SU-DHL-6 (cell line): Measurements from ENCODE around the gene PCBP1.

ENCODE experiments used
- H2AFZ ChIP-seq: fragments of 200-600 bp; sonication (generic); 2 replicates; pipeline ENCODE4 v1.6.1; 2014; ENCODE audit warnings: low read depth, mild to moderate bottlenecking, moderate library complexity, mixed read lengths, antibody characterized with exemption, low read length; ENCODE audit not compliant: severe bottlenecking
- H3F3A ChIP-seq: fragments of 200-600 bp; shearing (Covaris generic); 2 replicates; pipeline ENCODE4 v1.6.0; 2016; ENCODE audit warnings: antibody characterized with exemption, mild to moderate bottlenecking; ENCODE audit not compliant: insufficient read depth
- H3K27ac ChIP-seq: fragments of 200-600 bp; sonication (generic); 2 replicates; pipeline ENCODE4 v1.5.1; 2016; ENCODE audit warnings: low read depth, mild to moderate bottlenecking, low read length, moderate library complexity, mixed read lengths
- H3K27me3 ChIP-seq: fragments of 200-600 bp; sonication (generic), shearing (Covaris generic); 2 replicates; pipeline ENCODE4 v1.6.0; 2014; ENCODE audit warnings: mild to moderate bottlenecking, low read length
- H3K36me3 ChIP-seq: fragments of 200-600 bp; sonication (generic); 2 replicates; pipeline ENCODE4 v1.6.1; 2014; ENCODE audit warnings: mild to moderate bottlenecking, low read length, mixed read lengths
- H3K4me2 ChIP-seq: fragments of 300-600, 200-600 bp; shearing (Covaris generic), sonication (generic); 2 replicates; pipeline ENCODE4 v1.6.0; 2014; ENCODE audit warnings: low read length, low read depth, mild to moderate bottlenecking; ENCODE audit not compliant: poor library complexity, severe bottlenecking
- H3K4me3 ChIP-seq: fragments of 200-600 bp; sonication (generic); 2 replicates; pipeline ENCODE4 v1.5.1; 2014; ENCODE audit warnings: antibody characterized with exemption, low read length, mild to moderate bottlenecking, mixed read lengths; ENCODE audit not compliant: insufficient read depth, poor library complexity, severe bottlenecking
- H3K79me2 ChIP-seq: fragments of 200-600 bp; sonication (generic); 2 replicates; pipeline ENCODE4 v1.6.1; 2014; ENCODE audit warnings: mild to moderate bottlenecking, low read length, moderate library complexity; ENCODE audit not compliant: insufficient read depth
- H3K9ac ChIP-seq: fragments of 200-600 bp; sonication (generic); 2 replicates; pipeline ENCODE4 v1.7.0; 2014; ENCODE audit warnings: mild to moderate bottlenecking, low read length
- H3K9me2 ChIP-seq: fragments of 200-600 bp; sonication (generic); replicated peaks from 2 replicates; pipeline ENCODE4 v1.6.1; 2014; ENCODE audit warnings: low read length; ENCODE audit not compliant: insufficient read depth
- H3K9me3 ChIP-seq: fragments of 200-600 bp; sonication (generic); 2 replicates; pipeline ENCODE4 v1.6.1; 2014; ENCODE audit warnings: low read length, mixed read lengths; ENCODE audit not compliant: insufficient read depth
- H4K20me1 ChIP-seq: fragments of 200-600 bp; sonication (generic); 2 replicates; pipeline ENCODE4 v1.6.1; 2014; ENCODE audit warnings: low read depth, mild to moderate bottlenecking, antibody characterized with exemption, low read length, moderate library complexity, mixed read lengths
- CTCF ChIP-seq: fragments of 200-600 bp; sonication (generic); IDR thresholded peaks from one replicate; pipeline ENCODE4 v1.5.1; 2017; ENCODE audit warnings: antibody characterized with exemption, mild to moderate bottlenecking, low read length, moderate library complexity; ENCODE audit not compliant: insufficient read depth, poor library complexity, severe bottlenecking
- EZH2phosphoT487 ChIP-seq: fragments of 200-600 bp; sonication (generic), shearing (Covaris generic); conservative IDR thresholded peaks from 2 replicates; pipeline ENCODE4 v1.6.1; 2018; ENCODE audit warnings: mild to moderate bottlenecking, antibody characterized with exemption, low read length, moderate library complexity, mixed read lengths

The PCBP1 gene

DNA sequence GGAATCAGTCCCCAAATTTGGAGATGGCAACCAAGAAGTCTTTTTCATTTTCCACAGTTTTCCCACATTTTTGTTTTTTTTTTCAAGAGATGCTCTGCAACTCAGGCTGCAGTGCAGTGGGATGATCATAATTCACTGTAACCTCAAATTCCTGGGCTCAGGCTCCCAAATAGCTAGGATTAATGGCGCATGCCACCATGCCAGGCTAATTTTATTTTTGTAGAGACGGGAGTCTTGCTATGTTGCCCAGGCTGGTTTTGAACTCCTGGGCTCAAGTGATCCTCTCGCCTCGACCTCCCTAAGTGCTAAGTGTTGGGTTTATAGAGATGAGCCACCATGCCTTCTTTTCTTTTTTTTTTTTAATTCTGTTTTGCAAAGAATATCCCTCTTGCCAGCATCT is 35.2 kb downstream of the PCBP1 start:
- Histone ChIP-seq H3K36me3 (no peaks in the 10 kb centered on the region), H3K27me3 (no peaks in the 10 kb centered on the region), H2AFZ (no peak overlapping the region), H3K9me3 (no peaks in the 10 kb centered on the region), H3K79me2 (no peaks in the 10 kb centered on the region), H3K4me2 (peak overlapping the region; percentile 45), H3K4me3 (no peak overlapping the region), H3K9me2 (no peaks in the 10 kb centered on the region), H4K20me1 (no peaks in the 10 kb centered on the region), H3K27ac (peak overlapping the region; percentile 93), H3K9ac (no peak overlapping the region), H3F3A (peaks cover 68% of the 10 kb centered on the region)
- TF ChIP-seq EZH2phosphoT487 (no peak), CTCF (no peak)

- Histone ChIP-seq H2AFZ (peak overlapping the region; percentile 56), H3K36me3 (no peaks in the 10 kb centered on the region), H3K4me3 (no peak overlapping the region), H3K4me2 (peak overlapping the region; percentile 86), H4K20me1 (no peaks in the 10 kb centered on the region), H3K79me2 (no peaks in the 10 kb centered on the region), H3F3A (peaks cover 73% of the 10 kb centered on the region), H3K27me3 (no peaks in the 10 kb centered on the region), H3K9me3 (no peaks in the 10 kb centered on the region), H3K27ac (peak overlapping the region; percentile 93), H3K9me2 (no peaks in the 10 kb centered on the region), H3K9ac (peak overlapping the region; percentile 80)
- no peak for TF ChIP-seq EZH2phosphoT487
- no peak for TF ChIP-seq CTCF
Observed at GRCh38 chr2:70123051-70123828, 36.0 kb downstream of the PCBP1 start.

DNA sequence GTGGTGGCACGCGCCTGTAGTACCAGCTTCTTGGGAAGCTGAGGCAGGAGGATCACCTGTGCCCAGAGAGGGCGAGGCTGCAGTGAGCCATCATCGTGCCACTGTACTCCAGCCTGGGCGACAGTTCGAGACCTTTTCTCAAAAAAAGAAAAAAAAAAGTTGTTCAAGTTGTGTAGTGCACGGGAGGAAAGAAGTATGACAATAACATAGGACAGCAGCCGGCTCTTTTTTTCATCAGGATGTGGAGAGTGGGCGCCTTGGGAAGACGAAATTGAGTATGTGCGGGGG is 36.5 kb downstream of the PCBP1 start:
- TF ChIP-seq CTCF, result no peak
- no peak for TF ChIP-seq EZH2phosphoT487
- peaks cover 74% of the 10 kb centered on the region for H3F3A ChIP-seq
- no peaks in the 10 kb centered on the region for H3K9me2 ChIP-seq
- no peaks in the 10 kb centered on the region for H3K9me3 ChIP-seq
- H2AFZ ChIP-seq, result peak overlapping the region; percentile 56
- H3K79me2 ChIP-seq, result no peaks in the 10 kb centered on the region
- peak overlapping the region; percentile 93 for H3K27ac ChIP-seq
- H3K27me3 ChIP-seq, result no peaks in the 10 kb centered on the region
- peak overlapping the region; percentile 80 for H3K9ac ChIP-seq
- peak overlapping the region; percentile 86 for H3K4me2 ChIP-seq
- no peaks in the 10 kb centered on the region for H4K20me1 ChIP-seq
- H3K4me3 ChIP-seq, result no peak overlapping the region
- H3K36me3 ChIP-seq, result no peaks in the 10 kb centered on the region
